Ureter (tissue), 1 donor: ENCODE measurements around the gene AKR1B1. TPM values are rescaled to one million over a fixed set of nuclear protein-coding genes. Genes with fewer than 3 reads are reported as not detected.
A peak's percentile ranks its signal among the peaks of the same experiment; 100 is the strongest.
"Not testable (repeated sequence)": the region's sequence is repeated elsewhere in the genome, so short reads cannot be mapped to it uniquely, and the experiment has no call there.

Experiments used
- DNase-seq: peaks from one replicate; pipeline ENCODE4 v3.0.0-alpha.2; 2020; ENCODE audit warnings: low spot score
- total RNA-seq: library from RNA; stranded (reverse); gene quantifications from one replicate; pipeline ENCODE4 v1.2.4, GENCODE V29; 2023
- donor health status: DM: yes; HTN: yes; CAD: no.

The AKR1B1 gene
- 66.6 TPM for total RNA-seq

- DNase-seq = peak; percentile 93
These were observed at the start of gene AKR1B1 for GRCh38 chr7:134458806-134459698. Gene AKR1B1 (minus strand): TSS chr7:134459100. CDS start chr7:134459062, 38 bp downstream.

- DNase-seq = no peak
These were observed 47.0 kb upstream of the AKR1B1 start for GRCh38 chr7:134505856-134506255.

GRCh38 chr7:134504660-134505164, 45.8 kb upstream of the AKR1B1 start:
- no peak for DNase-seq

- peak; percentile 61 for DNase-seq
These were observed 43.8 kb upstream of the AKR1B1 start for GRCh38 chr7:134502463-134503371.

- DNase-seq = no peak
These were observed 42.1 kb upstream of the AKR1B1 start for GRCh38 chr7:134500982-134501381.

- DNase-seq = no peak
These were observed 41.5 kb upstream of the AKR1B1 start for GRCh38 chr7:134500406-134500805.

- no peak for DNase-seq
These were observed 36.6 kb upstream of the AKR1B1 start for GRCh38 chr7:134495546-134495945.

- DNase-seq = no peak
These were observed 34.2 kb upstream of the AKR1B1 start for GRCh38 chr7:134493091-134493490.

GRCh38 chr7:134487721-134488120, 28.8 kb upstream of the AKR1B1 start:
- DNase-seq = not testable (repeated sequence)

GRCh38 chr7:134485203-134485602, 26.3 kb upstream of the AKR1B1 start:
- no peak for DNase-seq

GRCh38 chr7:134483296-134483695, 24.4 kb upstream of the AKR1B1 start:
- DNase-seq = no peak

- no peak for DNase-seq
These were observed 24.0 kb upstream of the AKR1B1 start for GRCh38 chr7:134482858-134483257.

GRCh38 chr7:134481167-134481566, 22.3 kb upstream of the AKR1B1 start:
- no peak for DNase-seq

- no peak for DNase-seq
These were observed 21.8 kb upstream of the AKR1B1 start for GRCh38 chr7:134480730-134481129.

- DNase-seq = no peak
These were observed 21.3 kb upstream of the AKR1B1 start for GRCh38 chr7:134480202-134480601.

- DNase-seq = no peak
These were observed 19.8 kb upstream of the AKR1B1 start for GRCh38 chr7:134478707-134479106.

GRCh38 chr7:134477954-134478353, 19.1 kb upstream of the AKR1B1 start:
- DNase-seq = no peak

GRCh38 chr7:134476044-134476443, 17.1 kb upstream of the AKR1B1 start:
- DNase-seq = no peak

- DNase-seq = no peak
These were observed 15.9 kb upstream of the AKR1B1 start for GRCh38 chr7:134474828-134475227.

- no peak for DNase-seq
These were observed 15.0 kb upstream of the AKR1B1 start for GRCh38 chr7:134473861-134474291.

GRCh38 chr7:134472572-134473244, 13.8 kb upstream of the AKR1B1 start:
- DNase-seq = no peak

GRCh38 chr7:134470864-134471263, 12.0 kb upstream of the AKR1B1 start:
- no peak for DNase-seq
